ENCODE measurements around the gene ADRA1B.

DNA sequence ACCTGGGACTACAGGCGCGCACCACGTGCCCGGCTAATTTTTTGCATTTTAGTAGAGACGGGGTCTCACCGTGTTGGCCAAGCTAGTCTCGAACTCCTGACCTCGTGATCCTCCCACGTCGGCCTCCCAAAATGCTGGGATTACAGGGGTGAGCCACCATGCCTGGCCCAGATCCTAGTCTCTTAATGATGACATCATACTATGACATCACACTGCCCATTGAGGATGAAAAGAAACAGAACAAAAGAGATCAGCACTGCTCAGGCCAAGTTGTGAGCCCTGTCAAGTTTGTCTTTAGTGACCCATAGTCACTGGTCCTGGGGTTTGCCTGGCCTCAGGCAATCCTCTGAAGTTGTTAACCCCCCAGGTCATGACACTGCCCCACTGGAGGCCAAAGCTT is 21.3 kb downstream of the ADRA1B start:
- no peak for TF ChIP-seq POLR2AphosphoS5 (IDR thresholded peaks at IDR 0.05; ENCODE audit: low read depth, low read length)
- no peak for TF ChIP-seq POLR2A (IDR thresholded peaks at IDR 0.05; ENCODE audit: low read depth, low read length)
- no peak for TF ChIP-seq TAF1 (IDR thresholded peaks at IDR 0.05; ENCODE audit: borderline replicate concordance, low read depth, low read length)

All from GM12892 (cell line).